ENCODE data around the gene TGFBR3.

DNA sequence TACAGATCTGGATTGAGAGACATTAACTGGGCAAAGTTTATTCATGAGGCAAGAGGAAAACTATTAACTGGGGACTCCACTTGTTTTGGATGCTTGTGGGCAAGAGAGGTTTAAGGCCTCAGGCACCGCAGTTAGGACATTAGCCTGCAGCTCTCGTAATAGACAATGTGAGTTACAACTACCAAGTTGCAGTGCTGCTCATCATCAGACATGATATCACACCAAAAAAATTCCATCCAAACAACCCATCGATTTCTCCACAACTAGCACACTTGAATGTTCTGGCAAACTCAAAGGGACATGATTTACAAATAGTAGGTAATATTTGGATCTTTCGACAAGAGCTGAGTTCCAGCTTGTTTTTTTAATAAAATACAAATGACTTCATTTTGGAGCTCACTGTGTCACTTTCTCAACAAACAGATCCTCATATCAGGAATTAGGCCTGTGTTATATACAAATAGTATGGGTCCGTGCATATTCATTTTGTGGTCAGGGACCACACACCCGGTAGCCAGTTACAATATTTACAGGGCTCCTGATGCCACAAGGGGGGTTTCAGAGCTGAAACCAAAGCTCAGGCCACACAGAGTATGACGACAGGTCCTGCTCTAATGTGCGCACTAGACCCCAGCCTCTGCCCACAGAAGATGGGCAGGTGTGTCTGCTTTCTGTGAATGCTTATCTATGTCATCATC lies 128.0 kb downstream of the TGFBR3 start:
- TF ChIP-seq POLR2AphosphoS5 (IDR thresholded peaks at IDR 0.05) = peak; percentile 22 to 80 (median 37)
- no peak for TF ChIP-seq CTCF (IDR thresholded peaks at IDR 0.05)
